Measurements from ENCODE around the gene PLSCR2.
"Not testable (repeated sequence)": the region's sequence is repeated elsewhere in the genome, so short reads cannot be mapped to it uniquely, and the experiment has no call there.

The PLSCR2 gene, protein sequence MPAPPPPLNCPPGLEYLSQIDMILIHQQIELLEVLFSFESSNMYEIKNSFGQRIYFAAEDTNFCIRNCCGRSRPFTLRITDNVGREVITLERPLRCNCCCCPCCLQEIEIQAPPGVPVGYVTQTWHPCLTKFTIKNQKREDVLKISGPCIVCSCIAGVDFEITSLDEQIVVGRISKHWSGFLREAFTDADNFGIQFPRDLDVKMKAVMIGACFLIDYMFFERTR

DNA sequence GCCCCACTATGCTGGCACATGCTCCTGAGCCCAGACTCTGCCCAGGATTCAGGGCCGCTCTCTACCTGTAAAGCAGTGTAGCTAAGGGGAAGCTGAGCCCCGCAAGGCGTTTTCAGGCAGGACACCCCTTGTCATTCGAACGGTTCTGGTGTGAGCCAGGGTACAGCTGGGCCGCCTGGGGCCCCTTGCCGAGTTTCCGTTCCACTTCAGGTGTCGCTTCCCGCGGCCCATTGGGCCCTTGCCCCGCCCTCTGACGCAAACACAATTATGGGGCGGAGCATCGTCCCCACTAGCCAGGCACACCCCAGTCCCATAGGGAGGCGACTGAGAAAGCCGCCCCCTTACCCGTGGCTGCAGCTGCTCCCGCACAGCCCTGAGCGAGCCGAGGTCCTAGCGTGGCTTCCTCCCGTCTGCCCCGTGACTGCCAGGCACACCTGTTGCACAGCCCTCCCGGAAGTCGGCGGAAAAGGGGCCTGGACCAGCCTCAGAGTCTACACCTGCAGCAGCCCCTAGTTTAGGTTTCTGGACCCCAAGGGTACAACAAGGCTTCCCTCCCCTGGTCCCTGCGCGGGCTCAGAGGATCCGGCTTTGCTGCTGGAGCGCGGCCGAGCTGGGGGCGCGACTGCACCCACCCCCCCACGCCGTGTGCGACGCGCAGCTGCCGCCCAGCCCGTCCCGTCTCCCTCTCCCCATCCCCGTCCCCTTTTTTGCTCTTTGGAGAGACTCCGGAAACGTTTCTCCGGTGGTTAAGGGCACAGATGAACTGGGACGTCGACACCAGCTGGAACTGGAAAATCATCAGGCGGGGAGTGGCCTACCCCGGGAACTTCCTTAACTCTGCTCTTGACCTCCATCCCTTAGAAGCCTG lies at the start of gene PLSCR2:
TSS of gene PLSCR2 (minus strand) at position 412 of the 868 bp plus-strand sequence. CDS start 9,657 bp downstream, outside the sequence.
- peak; percentile 49 to 86 for DNase-seq

DNA sequence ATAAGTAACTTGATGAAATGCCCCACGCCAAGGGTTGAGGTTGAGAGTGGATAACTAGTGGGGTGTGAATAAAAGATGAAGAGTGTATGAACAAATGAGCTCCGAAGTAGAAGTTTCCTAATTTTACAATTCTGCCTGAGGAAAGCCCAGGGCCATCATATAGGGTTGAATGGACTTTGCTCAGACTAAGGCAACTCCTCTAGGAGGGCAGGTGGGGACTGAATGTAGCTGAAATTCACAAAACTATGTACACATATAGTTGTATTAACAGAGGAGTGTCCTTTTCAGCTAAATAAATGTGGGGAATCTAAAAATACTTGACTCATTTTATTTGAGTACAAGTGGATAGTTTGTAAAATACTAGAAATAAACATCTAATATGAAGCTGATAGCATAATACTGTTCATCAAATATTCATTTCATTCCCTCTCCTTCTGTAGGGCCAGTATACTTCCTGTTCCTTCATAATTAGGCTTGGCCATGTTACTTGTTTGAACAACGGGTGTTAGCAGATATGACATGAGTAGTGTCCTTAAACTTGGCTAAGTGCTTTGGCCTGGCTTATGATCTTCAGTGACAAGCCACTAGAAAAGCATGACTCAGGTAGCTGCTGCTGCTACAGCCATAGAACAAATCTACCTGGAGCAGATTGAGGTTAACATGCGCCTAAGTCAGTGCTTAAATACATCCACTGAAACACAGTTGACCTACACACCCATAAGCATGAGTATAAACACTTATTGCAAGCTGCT lies 48.5 kb upstream of the PLSCR2 start:
- DNase-seq = no peak

DNA sequence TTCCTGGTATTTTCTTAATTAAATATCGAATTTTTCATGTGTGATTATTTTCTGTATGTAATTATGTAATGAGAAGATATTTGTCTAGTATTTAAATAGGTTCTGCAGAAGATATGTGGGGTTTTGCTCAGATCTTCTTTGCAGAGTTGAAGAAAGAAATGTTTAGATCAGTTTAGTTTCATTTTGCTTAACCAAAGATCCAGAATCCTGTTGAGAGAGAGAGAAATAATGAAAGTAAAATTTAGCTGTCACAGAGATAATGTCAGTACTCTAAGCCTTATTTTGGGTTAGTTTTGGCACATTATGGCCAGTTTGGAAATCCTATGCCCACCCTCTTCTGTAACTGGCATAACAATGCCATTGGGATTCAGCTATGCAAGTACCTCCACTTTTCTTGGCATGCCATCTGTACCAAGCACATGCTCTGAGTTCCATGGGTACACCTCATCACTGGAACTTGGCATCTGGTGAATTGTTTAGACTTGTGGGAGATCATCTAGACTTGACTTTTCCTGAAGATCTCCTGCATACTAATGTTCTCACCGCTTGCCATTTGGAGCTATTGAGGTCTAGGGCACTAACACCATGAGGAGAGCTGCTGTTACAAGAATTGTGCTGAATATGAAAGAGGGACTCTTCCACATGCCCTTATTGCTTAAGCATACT lies 44.2 kb upstream of the PLSCR2 start:
- DNase-seq = no peak

DNA sequence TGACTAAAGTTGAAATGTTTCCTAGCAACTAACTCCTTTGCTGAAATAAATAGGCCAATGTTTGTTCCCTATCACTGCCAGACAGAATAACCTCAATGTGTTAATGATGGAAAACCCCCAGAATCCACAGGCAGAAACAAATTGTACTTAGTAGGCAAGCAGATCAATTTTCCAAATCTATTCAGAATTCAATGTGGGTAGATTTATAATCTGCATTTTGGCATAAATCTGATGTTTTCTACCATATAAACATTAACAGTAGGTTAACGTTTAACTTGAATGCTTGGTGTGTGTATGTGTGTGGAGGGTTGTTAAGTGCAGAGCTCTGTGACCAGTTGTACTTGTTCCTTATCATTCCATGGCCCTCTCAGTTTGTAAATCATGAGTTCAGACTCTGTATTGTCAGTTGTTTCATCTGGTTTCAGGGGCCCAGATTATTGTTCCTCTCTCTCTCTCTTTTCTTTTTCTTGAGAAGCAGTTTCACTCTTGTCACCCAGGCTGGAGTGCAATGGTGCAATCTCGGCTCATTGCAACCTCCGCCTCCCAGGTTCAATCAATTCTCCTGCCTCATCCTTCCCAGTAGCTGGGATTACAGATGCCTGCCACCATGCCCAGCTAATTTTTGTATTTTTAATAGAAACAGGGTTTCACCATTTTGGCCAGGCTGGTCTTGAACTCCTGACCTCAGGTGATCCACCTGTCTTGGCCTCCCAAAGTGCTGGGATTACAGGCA lies 42.2 kb upstream of the PLSCR2 start:
- no peak for DNase-seq

DNA sequence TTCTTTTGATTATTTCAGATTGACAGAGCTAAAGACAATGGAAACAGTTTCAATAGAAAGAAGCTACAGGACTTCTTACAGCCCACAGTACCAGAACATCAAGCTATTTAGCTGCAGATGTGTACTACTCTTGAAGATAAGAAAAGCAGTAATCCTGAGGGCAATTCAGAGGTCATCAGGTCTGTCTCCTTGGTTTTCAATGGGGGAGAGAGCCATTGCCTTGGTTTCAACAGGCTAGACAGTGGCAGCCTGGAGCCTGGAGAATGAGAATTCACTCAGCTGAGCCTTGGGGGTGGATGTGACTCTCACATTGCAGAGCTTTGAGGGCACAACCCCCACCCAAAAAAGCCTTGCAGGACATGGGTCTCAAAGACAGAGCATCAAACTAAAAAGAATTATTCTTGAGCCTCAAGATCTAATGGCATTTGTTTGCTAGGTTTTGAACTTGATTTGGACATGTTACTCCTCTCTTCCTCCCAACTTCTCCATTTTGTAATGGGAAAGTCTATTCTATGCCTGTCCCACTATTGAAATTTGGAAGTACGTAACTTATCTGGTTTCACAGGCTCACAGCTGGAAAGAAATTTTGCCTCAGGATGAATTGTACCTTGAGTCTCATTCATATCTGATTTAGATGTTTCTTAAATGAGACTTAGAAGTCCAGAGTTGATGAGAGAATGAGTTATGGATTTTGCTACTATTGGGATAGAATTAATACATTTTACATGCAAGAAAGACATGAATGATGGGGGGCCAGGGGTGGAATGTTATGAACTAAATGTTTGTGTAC lies 38.2 kb upstream of the PLSCR2 start:
- DNase-seq = no peak

DNA sequence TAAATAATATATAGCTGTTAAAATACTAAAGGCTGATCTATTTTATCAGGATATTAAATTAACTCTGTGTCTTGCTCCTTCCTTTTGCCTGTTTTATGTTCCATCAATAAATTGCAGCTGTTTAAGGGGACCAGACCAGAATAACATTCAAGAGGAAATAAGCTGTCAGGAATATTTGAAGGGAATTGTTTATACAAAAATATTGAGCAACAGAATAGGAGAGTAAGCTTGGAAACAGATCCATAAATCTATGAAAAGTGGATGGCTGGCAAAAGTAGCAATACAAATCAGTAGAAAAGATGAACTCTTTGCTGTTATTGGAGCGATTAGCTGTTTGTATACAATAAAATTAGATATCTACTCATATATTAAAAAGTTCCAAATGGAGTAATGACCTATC lies 36.2 kb upstream of the PLSCR2 start:
- no peak for DNase-seq

DNA sequence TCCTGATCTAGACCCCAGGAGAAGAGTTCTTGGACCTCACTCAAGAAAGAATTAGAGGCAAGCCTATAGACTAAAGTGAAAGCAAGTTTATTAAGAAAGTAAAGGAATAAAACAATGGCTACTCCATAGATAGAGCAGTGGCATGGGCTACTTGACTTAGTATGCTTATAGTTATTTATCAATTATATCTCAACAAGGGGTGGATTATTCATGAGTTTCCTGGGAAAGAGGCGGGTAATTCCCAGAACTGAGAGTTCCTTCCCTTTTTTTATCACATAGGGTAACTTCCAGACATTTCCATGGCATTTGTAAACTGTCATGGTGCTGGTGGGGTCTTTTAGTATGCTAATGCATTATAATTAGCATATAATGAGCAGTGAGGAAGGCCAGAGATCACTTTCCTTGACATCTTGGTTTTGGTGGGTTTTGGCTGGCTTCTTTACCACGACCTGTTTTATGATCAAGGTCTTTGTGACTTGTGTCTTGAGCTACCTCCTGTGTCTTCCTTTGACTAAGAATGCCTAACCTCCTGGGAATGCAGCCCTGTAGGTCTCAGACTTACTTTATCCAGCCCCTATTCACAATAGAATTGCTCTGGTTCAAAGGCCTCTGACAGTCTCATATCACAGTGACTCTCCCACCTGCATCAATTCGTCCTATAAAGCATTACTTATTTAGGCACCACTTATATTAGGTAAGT lies 35.3 kb upstream of the PLSCR2 start:
- no peak for DNase-seq

DNA sequence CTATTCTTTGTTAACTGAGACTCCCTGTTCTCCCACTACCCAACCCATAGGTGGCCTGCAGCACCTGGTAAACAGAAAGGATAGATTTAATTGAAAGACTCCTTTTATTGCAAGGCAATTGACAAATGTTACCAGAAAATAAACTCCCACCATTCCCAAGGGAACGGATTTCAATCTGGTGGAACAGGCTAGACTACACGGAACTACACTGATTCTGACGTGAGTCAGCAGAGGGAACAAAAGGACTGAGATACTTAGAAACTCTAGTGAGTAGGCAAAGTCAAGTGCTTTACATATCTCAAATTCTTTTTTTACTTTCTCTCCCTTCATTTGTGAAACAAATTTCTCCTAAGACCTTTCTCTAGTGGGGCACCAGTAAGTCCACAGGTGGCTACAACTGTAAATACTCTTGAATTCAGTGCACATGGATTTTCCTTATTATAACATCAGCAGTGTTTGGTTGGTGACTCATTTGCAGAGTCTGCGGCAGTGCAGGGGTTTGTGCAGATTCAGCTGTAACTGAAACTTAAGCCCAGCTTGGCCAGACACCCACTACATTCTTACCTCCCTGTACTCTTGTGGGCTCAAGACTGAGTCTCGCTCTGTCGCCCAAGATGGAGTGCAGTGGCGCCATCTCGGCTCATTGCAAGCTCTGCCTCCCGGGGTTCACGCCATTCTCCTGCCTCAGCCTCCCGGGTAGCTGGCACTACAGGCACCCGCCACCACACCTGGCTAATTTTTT lies 34.3 kb upstream of the PLSCR2 start:
- DNase-seq = peak; percentile 92

DNA sequence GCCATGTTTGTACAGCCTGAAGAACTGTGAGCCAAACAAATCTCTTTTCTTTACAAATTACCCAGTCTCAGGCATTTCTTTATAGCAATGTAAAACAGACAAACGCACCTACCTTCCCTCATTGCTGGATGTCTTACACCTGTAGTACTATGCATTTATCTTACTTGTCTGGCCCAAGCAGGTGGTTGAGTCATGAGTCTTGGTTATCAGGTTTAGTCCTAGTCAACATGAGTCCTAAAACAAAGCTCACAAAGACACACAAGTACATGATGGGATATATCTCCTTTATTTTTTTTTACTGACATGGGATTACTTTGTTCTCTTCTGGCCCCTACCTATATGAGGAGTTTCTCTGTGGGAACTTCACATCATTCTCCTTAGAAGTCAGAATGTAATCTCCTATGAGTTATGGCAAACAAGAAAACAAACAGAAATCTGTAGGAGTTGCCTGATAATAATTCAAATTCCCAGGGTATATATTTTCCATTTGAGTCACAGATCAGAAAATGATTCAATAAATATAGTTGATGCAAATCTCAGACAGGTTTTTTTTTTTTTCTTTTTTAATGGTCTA lies 33.6 kb upstream of the PLSCR2 start:
- no peak for DNase-seq

DNA sequence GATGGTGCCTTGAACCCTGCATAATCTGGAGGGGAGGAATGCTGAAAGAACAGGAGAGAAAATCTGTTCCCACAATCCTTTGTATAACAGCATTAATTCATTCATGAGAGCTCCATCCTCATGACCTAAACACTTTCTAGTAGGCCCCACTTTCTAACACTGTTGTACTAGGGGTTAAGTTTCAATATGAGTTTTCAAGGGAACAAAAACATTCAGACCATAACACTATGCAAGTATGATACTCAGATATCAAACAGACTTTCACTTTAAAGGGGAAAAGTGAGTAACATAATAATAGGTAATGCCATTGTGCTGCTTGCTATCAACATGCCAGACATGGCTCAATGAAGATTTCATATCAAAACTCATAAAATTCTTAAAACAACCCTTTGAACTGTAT lies 32.4 kb upstream of the PLSCR2 start:
- DNase-seq = no peak

DNA sequence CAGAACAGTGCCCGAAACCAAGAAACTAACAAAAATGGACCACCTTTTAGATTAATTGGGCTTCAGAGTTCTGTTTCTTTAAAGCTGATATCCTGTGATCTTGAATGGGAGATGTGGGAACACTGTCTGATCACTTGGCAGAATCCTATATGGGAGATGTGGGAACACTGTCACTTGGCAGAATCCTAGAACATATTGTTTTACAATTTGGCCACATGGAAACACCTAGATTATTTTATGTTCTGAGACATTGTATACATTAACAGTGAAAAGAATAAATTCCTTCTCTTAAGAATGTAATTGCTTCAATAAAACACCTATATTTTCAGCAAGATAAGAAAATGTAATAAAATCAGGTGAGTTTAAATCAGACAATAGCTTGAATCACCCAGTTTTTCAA lies 30.3 kb upstream of the PLSCR2 start:
- DNase-seq = no peak

DNA sequence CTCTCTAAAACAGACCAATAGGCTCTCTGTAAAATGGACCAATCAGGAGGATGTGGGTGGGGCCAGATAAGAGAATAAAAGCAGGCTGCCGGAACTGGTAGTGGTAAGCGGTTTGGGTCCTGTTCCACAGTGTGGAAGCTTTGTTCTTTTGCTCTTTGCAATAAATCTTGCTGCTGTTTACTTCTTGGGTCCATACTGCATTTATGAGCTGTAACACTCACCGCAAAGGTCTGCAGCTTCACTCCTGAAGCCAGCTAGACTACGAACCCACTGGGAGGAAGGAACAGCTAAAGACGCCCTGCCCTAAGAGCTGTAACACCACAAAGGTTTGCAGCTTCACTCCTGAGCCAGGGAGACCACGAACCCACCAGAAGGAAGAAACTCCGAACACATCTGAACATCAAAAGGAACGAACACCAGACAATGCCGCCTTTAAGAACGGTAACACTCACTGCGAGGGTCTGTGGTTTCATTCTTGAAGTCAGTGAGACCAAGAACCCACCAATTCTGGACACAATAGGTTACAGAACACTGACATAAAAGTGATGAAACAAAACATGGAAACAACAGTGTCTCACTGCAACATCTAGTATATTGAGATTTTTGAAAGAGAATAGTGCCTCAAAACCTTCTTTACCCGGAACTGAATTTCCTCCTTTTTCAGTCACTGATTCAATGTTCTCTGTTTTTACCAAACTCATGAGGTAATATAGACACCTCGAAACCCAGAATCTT lies 28.8 kb upstream of the PLSCR2 start:
- no peak for DNase-seq

DNA sequence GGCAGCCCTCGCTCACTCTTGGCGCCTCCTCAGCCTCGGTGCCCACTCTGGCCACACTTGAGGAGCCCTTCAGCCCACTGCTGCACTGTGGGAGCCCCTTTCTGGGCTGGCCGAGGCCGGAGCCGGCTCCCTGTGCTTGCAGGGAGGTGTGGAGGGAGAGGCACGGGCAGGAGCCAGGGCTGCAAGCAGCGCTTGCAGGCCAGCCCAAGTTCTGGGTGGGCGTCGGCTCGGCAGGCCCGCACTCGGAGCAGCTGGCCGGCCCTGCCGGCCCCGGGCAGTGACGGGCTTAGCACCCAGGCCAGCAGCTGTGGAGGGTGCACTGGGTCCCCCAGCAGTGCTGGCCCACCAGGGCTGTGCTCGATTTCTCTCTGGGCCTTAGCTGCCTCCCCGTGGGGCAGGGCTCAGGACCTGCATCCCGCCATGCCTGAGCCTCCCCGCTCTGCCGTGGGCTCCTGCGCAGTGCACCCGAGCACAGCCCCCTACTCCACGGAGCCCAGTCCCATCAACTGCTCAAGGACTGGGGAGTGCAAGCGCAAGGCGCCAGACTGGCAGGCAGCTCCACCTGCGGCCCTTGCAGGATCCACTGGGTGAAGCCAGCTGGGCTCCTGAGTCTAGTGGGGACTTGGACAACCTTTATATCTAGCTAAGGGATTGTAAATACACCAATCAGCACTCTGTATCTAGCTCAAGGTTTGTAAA lies 27.9 kb upstream of the PLSCR2 start:
- DNase-seq = not testable (repeated sequence)

DNA sequence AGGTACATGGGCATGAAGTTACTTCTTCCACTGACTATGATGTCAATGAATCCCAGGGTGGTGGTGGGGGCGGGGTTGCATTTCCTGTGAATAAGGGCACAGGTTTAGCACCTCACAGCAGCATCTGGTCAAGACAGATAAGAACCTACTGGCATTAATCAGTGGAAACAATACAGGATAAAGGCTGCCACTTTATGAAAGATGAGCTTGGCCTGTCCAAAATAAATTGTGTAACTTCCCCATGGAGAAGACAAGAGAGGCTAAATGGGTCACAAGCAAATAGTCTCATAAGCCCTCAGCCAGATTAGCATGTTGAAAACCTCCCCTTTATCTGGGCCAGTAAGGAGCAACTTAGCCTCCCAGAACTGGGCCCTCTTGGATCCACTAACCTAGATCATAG lies 27.4 kb upstream of the PLSCR2 start:
- no peak for DNase-seq

DNA sequence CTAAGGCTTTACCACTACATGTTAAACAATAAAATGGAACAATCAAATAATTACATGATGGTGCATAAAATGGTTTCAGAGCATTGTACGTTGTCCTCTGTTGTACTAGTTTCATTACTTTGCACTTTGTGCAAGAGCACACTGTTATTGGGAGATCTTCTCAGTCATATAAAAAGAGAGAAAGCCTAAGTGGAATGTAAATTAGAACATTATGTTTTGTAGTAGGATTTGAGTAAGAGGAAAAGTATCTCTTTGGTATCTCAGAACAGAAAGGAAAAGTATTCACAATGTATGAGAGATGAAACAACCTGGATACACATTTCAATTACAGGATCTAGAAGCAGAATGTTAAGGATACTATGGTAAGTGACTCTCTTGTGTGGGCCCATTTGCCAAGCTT lies 26.9 kb upstream of the PLSCR2 start:
- no peak for DNase-seq

DNA sequence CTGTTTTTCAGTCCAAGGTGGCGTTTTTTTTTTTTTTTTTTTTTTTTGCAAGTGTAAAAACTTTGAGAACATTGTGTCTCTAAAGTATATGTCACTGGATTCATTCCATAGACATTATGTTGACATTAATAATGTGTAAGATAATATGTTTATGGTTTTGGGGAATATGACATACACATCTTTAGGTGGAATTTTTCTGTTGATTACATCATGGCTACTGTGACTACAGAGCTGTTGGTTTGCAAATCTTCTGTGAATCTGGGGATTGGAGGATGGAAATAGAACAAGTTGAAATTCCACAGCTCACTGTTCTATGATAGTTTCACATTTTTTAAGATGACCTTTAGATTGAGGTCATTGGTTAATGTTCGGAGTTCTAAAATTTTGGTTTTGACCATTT lies 24.4 kb upstream of the PLSCR2 start:
- no peak for DNase-seq

DNA sequence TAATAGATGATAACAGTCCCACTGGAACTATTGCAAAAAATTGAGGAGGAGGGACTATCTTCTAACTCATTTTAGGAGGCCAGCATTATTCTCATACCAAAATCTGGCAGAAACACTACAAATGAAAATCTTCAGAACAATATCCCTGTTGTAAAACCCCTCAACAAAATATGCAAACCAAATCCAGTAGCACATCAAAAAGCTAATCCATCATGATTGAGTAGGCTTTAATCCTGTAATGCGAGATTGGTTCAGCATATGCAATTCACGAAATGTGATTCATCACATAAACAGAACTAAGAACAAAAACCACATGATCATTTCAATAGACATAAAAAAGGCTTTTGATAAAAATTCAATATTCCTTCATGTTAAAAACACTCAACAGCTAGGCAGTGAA lies 23.9 kb upstream of the PLSCR2 start:
- DNase-seq = no peak

DNA sequence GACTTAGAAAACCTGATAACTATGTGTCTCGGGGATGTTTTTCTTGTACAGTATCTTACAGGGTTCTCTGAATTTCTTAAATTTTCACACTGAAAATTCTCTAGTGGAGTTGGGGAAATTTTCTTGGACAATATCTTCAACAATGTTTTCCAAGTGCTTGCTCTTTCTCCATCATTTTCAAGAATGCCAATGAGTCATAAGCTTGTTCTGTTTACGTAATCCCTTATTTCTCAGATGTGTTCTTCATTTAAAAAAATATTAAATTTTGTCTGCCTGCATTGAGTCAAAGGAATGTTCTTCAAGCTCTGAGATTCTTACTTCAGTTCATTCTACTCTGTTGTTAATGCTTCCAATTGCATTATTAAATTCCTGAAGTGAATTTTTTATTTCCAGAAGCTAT lies 21.9 kb upstream of the PLSCR2 start:
- DNase-seq = no peak
